ENCODE results near the gene DHRS2.

The DHRS2 gene

DNA sequence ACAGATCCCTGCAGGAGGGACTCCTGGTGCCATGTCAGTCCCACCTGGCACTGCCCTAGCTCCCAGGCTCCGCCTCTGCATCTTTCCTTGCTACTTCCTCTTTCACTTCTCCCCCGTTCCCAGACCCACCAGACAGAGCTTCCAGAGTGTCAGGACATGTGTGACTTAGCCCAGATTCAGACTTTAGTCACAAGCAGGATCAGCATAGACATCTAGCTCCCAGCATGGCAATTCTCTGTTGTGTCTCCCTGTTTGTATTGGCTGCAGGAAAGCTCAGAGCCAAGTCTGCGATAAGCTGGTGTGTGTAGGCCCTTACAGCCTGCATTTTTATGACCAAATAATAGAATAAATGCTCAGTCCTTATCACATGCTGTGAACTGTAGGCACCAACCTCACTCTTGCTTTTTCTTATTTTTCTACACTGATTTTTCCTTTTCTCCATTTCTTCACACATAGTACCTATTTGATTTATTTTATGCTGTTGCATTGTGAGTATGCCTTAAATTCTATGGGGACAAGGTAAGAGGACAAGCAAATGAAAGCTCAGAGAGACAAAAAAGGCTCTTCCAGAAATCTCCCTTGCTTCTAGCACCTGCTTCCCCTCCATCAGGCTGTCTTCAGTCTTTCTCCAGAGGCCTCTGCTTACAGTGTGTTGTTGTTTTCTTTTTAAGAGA lies 5.9 kb downstream of the DHRS2 start:
- no peak overlapping the region for H3K27ac ChIP-seq
- no peaks in the 10 kb centered on the region for H3K27me3 ChIP-seq (ENCODE audit: insufficient read depth, low read depth, severe bottlenecking)
- H3K9me3 ChIP-seq (ENCODE audit: severe bottlenecking) = no peaks in the 10 kb centered on the region
- no peak overlapping the region for H3K4me3 ChIP-seq (ENCODE audit: low read depth, low read length)
- no peaks in the 10 kb centered on the region for H3K36me3 ChIP-seq
- no peak for TF ChIP-seq CTCF (IDR thresholded peaks at IDR 0.05; ENCODE audit: low read depth, low read length)
- DNase-seq = no peak

- no peak overlapping the region for H3K27ac ChIP-seq
- no peak for DNase-seq
- no peak overlapping the region for H3K4me3 ChIP-seq (ENCODE audit: low read depth, low read length)
- no peaks in the 10 kb centered on the region for H3K36me3 ChIP-seq
- TF ChIP-seq CTCF (IDR thresholded peaks at IDR 0.05; ENCODE audit: low read depth, low read length) = no peak
- H3K27me3 ChIP-seq (ENCODE audit: insufficient read depth, low read depth, severe bottlenecking) = no peaks in the 10 kb centered on the region
- H3K9me3 ChIP-seq (ENCODE audit: severe bottlenecking) = no peaks in the 10 kb centered on the region
Observed at GRCh38 chr14:23643533-23644194, 7.5 kb downstream of the DHRS2 start.

DNA sequence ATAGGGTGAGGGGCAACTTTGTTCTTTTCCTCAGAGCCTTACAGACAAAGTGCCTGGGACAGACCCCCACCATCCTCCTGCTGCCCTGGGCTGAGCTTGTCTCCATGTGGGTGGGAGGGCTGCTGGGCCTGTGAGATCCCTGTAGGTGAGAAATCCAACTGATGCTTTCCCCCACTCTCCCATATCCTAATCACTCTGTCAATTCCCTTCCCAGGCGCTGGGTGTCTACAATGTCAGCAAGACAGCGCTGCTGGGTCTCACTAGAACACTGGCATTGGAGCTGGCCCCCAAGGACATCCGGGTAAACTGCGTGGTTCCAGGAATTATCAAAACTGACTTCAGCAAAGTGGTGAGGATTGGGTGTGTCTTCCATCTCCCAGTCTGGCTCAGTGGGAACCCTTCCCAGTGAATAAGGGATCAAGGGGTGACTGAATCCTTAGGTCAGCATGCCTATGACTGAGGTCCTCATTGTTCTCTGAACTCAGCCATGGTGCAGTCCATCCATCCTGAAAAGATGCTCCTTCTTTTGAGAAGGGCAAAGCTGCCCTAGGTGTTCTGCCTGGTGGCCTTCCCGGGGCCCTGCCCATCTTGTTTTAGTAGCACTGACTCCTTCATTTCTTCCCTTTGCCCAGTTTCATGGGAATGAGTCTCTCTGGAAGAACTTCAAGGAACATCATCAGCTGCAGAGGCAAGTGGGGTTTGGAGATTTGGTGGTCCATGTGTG lies 8.2 kb downstream of the DHRS2 start:
- Histone ChIP-seq H3K27me3 (ENCODE audit: insufficient read depth, low read depth, severe bottlenecking) (no peaks in the 10 kb centered on the region), H3K36me3 (no peaks in the 10 kb centered on the region), H3K9me3 (ENCODE audit: severe bottlenecking) (no peaks in the 10 kb centered on the region), H3K27ac (no peak overlapping the region), H3K4me3 (ENCODE audit: low read depth, low read length) (no peak overlapping the region)
- TF ChIP-seq CTCF (IDR thresholded peaks at IDR 0.05; ENCODE audit: low read depth, low read length) = no peak
- no peak for DNase-seq

DNA sequence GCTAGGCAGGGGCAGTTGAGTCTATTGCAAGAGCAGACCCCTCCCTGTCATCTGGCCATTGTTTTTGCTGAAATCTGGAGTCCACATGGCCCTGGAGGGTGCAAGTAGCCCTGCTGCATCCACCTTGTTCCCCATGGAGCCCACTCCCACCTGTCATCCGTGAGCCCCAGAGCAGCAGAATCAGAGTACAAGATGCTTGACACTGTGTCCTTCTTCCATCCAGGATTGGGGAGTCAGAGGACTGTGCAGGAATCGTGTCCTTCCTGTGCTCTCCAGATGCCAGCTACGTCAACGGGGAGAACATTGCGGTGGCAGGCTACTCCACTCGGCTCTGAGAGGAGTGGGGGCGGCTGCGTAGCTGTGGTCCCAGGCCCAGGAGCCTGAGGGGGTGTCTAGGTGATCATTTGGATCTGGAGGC lies 8.8 kb downstream of the DHRS2 start:
- no peak for TF ChIP-seq CTCF (IDR thresholded peaks at IDR 0.05; ENCODE audit: low read depth, low read length)
- H3K36me3 ChIP-seq = no peaks in the 10 kb centered on the region
- H3K9me3 ChIP-seq (ENCODE audit: severe bottlenecking) = no peaks in the 10 kb centered on the region

DNA sequence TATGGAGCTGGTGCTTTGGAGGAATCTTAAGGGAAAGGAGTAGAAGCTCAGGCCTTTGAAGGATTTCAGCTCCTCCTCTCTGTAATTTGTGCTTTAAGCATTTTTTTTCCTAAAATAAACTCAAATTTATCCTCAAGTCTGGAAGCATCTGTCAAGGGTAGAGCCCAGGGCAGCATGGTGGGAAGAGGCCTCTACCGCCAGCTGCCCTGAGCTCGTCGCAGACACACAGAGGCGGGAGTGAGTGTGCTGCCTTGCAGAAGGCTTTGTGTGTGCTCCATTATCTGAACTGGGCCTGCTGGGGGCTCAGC lies 9.3 kb downstream of the DHRS2 start:
- Histone ChIP-seq H3K27ac (no peak overlapping the region), H3K27me3 (ENCODE audit: insufficient read depth, low read depth, severe bottlenecking) (no peaks in the 10 kb centered on the region), H3K9me3 (ENCODE audit: severe bottlenecking) (no peaks in the 10 kb centered on the region), H3K36me3 (no peaks in the 10 kb centered on the region), H3K4me3 (ENCODE audit: low read depth, low read length) (no peak overlapping the region)
- DNase-seq = no peak
- TF ChIP-seq CTCF (IDR thresholded peaks at IDR 0.05; ENCODE audit: low read depth, low read length) = no peak

More for the DNA sequence above, 8.8 kb downstream of the DHRS2 start:
- Histone ChIP-seq H3K4me3 (ENCODE audit: low read depth, low read length) (no peak overlapping the region), H3K27ac (no peak overlapping the region), H3K27me3 (ENCODE audit: insufficient read depth, low read depth, severe bottlenecking) (no peaks in the 10 kb centered on the region)
- no peak for DNase-seq
